Glomerular visceral epithelial cell (primary cell): ENCODE data around the gene EIF4A2.
"Not testable (repeated sequence)": the region's sequence is repeated elsewhere in the genome, so short reads cannot be mapped to it uniquely, and the experiment has no call there.

Source experiments
- DNase-seq: peaks from one replicate; pipeline ENCODE4 v3.0.0-alpha.2; 2016; ENCODE audit errors: extremely low spot score

EIF4A2 gene

GRCh38 chr3:186818956-186819355 lies 35.6 kb downstream of the EIF4A2 start:
- DNase-seq: no peak

GRCh38 chr3:186821429-186822387 lies 38.3 kb downstream of the EIF4A2 start:
- peak; percentile 53 for DNase-seq

- DNase-seq: not testable (repeated sequence)
These were observed 39.0 kb downstream of the EIF4A2 start for GRCh38 chr3:186822388-186822759.

- DNase-seq: peak; percentile 39
These were observed 40.0 kb downstream of the EIF4A2 start for GRCh38 chr3:186823386-186823785.

- no peak for DNase-seq
These were observed 41.2 kb downstream of the EIF4A2 start for GRCh38 chr3:186824430-186825139.

GRCh38 chr3:186825294-186825821 lies 42.0 kb downstream of the EIF4A2 start:
- peak; percentile 84 for DNase-seq

GRCh38 chr3:186825872-186826409 lies 42.6 kb downstream of the EIF4A2 start:
- no peak for DNase-seq

GRCh38 chr3:186826410-186826975 lies 43.1 kb downstream of the EIF4A2 start:
- no peak for DNase-seq

GRCh38 chr3:186826976-186827857 lies 43.8 kb downstream of the EIF4A2 start:
- DNase-seq: peak; percentile 87

- no peak for DNase-seq
These were observed 45.0 kb downstream of the EIF4A2 start for GRCh38 chr3:186828340-186828739.

GRCh38 chr3:186831798-186832197 lies 48.4 kb downstream of the EIF4A2 start:
- DNase-seq: no peak

- no peak for DNase-seq
These were observed 48.9 kb downstream of the EIF4A2 start for GRCh38 chr3:186832276-186832675.
